Activated CD8-positive, alpha-beta memory T cell treated with anti-CD3 and anti-CD28 coated beads, Interleukin-2, amount 10 ng/mL, durations not matched to agents 7 days and 5 days (primary cell): ENCODE measurements around the gene GRB10. TPM values are rescaled to one million over a fixed set of nuclear protein-coding genes. Genes with fewer than 3 reads are reported as not detected.

Experiments used
- ATAC-seq: fragments of 150-1000 bp; cut with Tn5 transposase; one replicate; pipeline ENCODE4 v1.10.0; 2021; ENCODE audit warnings: moderate library complexity
- CTCF ChIA-PET: fragments of 350-600 bp; sonication (Branson Sonifier 250); formaldehyde crosslinking; loops from one replicate; lab custom pipeline; 2021; ENCODE audit warnings: antibody characterized with exemption; lab: Charles Lee
- DNase-seq: peaks from one replicate; pipeline ENCODE4 v3.0.0-alpha.2; 2020
- H3K27ac Mint-ChIP-seq: one replicate; pipeline ENCODE4 v1.8.0; 2021; ENCODE audit warnings: mild to moderate bottlenecking, mixed read lengths
- H3K27me3 Mint-ChIP-seq: one replicate; pipeline ENCODE4 v1.8.0; 2021; ENCODE audit warnings: mixed read lengths
- H3K36me3 Mint-ChIP-seq: one replicate; pipeline ENCODE4 v1.8.0; 2021; ENCODE audit warnings: mild to moderate bottlenecking, mixed read lengths
- H3K4me1 Mint-ChIP-seq: one replicate; pipeline ENCODE4 v1.8.0; 2021; ENCODE audit warnings: mixed read lengths
- H3K4me3 Mint-ChIP-seq: one replicate; pipeline ENCODE4 v1.8.0; 2021; ENCODE audit warnings: mild to moderate bottlenecking, moderate library complexity, mixed read lengths
- H3K9me3 Mint-ChIP-seq: one replicate; pipeline ENCODE4 v1.8.0; 2022; ENCODE audit warnings: low read depth, mixed read lengths
- total RNA-seq, 2 experiments: library from RNA; stranded (reverse); gene quantifications; one replicate each; pipeline ENCODE4 v1.2.3, GENCODE V29; 2021

GRB10 gene
- total RNA-seq, 2 experiments from 2014 or later, result 3.9 TPM

DNA sequence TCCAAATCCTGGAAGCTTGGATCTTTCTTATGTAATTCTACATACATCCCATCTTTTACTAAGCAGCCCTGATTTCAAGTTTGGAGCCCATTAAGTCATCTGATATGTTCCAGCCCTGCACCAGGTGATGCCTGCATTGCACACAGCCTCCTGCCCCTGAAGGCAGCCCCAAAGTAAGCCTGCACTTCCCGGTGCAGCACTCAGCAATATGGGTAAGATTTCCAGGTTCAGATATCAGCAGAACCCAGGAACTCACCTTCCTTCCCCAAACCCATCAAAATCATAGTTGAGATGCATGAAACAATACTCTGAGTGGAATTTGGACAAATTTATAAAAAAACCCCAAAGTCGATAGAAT lies 217.2 kb downstream of the GRB10 start:
- Mint-ChIP-seq H3K27me3 (peaks cover 25% of the 10 kb centered on the region), H3K27ac (no peak overlapping the region), H3K9me3 (no peaks in the 10 kb centered on the region), H3K36me3 (no peaks in the 10 kb centered on the region), H3K4me1 (no peaks in the 10 kb centered on the region), H3K4me3 (no peak overlapping the region)
- no peak for ATAC-seq
- CTCF ChIA-PET, result interaction anchor here (1.0 kb wide), 1 partner anchor 473 kb away, joined by 3 read pairs; no protein-coding TSS in a partner anchor
- DNase-seq, result no peak

DNA sequence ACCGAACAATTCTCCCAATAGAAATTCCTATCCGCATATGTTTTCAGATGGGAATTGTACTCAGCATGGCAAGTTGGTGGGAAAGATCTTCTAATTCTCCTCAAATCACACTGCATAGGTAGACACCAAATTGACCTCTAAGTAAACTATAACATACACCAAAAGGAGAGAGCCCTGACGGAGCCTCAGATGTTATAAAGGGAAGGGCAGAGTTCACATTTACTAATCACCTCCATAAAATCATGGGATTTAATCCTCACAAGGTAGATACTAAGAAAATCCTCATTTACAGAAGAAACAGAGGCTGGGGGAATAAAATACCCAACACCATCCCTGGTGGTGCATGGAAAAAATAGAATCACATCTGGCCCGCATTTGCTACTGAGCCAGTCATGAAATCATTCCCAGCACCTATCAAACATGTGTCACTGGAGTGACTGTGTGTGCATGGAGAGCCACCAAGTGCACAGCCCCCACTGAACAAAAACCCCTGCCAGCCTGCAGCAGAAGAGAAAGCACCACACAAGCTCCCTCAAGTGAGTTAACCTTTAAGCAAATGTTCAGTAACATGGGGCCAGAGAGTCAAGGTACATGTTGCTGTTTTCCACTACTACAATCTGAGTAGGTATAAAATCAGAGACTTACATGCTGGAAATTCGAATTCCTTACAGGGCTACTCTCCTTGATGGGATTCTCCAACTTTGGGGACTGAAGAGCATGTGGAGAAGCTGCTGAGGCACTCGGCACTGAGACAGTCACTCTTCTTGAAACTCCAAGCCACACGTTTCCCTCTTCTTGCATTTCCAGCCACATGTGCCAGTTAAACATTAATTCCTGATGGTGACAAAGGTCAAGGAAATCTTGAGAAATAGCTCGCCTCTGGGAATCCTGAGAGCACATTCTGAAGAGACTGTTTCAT lies 217.8 kb downstream of the GRB10 start, which contains the start of gene DDC:
Gene DDC, minus strand, starts transcription at position 766 of the 919 bp plus-strand sequence. CDS start 21,320 bp downstream, outside the sequence.
- Mint-ChIP-seq H3K4me3 (no peak within 1 kb of the TSS), H3K27ac (no peak within 1 kb of the TSS), H3K9me3 (no peaks in the 10 kb centered on the region), H3K27me3 (peaks cover 25% of the 10 kb centered on the region), H3K4me1 (no peaks in the 10 kb centered on the region), H3K36me3 (no peaks in the 10 kb centered on the region)
- DNase-seq (no peak), ATAC-seq (no peak)
- CTCF ChIA-PET, result no interaction called here

DNA sequence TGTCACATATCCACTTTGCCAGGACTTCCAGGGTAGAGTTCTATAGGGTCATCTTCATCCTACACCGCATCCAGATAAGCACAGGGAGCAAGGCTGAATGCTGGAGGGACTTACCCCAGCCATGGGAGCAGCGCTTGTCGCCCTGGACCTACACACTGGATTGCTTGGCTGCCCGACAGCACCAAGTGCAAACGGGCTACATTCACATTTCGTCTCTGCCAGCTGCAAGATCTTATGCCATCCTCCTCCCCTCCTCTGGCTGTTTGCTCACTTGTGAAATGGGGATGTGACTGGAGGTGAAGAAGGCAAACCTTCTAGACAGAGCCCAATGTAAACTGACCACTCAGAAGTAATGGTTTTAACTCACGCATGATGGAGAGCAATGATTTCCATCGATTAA lies 218.5 kb downstream of the GRB10 start:
- no peaks in the 10 kb centered on the region for H3K36me3 Mint-ChIP-seq
- peaks cover 25% of the 10 kb centered on the region for H3K27me3 Mint-ChIP-seq
- no peaks in the 10 kb centered on the region for H3K4me1 Mint-ChIP-seq
- H3K4me3 Mint-ChIP-seq, result no peak overlapping the region
- CTCF ChIA-PET, result no interaction called here
- H3K9me3 Mint-ChIP-seq, result no peaks in the 10 kb centered on the region
- ATAC-seq (no peak), DNase-seq (no peak)
- H3K27ac Mint-ChIP-seq, result no peak overlapping the region

DNA sequence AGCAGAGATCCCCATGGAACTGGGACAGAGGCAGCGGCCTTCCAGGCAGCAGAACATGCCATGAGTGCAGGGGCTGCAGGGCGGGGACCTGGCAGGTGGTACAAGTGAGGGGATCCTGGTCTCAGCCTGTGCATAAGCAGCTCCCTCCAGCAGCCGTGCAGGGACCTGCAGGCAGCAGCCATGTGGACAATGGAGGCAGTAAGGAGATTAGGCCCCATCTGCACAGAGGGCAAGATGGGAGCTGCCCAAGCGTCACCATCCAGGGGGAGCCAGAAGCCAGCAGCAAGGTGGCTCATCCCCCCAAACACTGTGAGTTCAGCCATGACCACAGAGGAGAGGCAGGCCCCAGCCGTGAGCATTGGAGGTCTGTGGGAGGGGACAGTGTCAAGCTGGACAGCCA lies 220.6 kb downstream of the GRB10 start:
- H3K27ac Mint-ChIP-seq, result no peak overlapping the region
- CTCF ChIA-PET, result interaction anchor here (0.6 kb wide), 1 partner anchor 72 kb away, joined by 3 read pairs; no protein-coding TSS in a partner anchor

DNA sequence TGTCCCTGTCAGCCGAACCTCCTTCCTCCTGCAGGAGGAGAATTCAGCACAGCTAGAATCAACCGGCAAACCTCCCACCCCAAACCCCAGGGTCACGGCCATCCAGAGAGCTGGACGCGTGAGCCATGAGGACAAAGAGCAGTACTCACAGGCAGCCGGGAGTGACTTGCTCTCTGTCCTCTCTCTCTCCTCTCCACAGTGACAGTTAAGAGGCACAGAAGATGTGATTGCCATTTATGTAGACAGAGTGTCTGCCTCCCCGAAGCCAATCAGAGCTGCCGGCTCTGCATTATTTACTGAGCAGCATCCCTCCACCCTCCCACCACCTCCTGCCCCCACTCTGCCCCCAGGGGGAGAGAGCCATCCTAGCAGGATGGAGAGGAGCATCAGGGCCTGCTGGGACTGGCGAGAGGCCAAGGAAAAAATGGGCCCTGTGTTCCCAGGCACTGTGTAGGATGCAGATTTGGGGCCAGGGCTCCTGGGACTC lies 221.8 kb downstream of the GRB10 start:
- CTCF ChIA-PET, result no interaction called here

More for the DNA sequence above, 220.6 kb downstream of the GRB10 start:
- ATAC-seq, result no peak
- DNase-seq, result no peak
- Mint-ChIP-seq H3K4me1 (no peaks in the 10 kb centered on the region), H3K27me3 (peaks cover 39% of the 10 kb centered on the region), H3K9me3 (no peaks in the 10 kb centered on the region), H3K36me3 (no peaks in the 10 kb centered on the region), H3K4me3 (no peak overlapping the region)

DNA sequence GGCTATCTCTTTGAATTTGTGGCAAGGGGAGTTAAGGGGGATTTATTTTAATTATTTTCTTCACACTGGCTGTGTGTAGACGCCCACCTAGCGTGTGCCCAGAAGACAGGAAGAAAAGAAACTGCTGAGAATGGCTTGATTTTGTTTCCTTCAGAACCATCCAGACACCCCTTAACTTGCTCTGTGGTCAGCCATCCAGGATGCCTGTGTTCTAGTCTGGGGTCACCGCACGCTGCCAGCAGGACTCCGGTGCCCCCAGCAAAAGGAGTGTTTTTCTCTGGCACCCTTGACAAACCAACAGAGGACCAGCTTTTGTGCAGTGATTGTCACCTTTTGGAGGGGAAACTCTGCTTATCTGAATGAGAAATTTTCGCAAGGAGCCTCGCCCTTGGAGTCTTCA lies 222.8 kb downstream of the GRB10 start:
- Mint-ChIP-seq H3K4me3 (no peak overlapping the region), H3K27me3 (peaks cover 44% of the 10 kb centered on the region), H3K9me3 (no peaks in the 10 kb centered on the region), H3K27ac (no peak overlapping the region), H3K36me3 (no peaks in the 10 kb centered on the region), H3K4me1 (no peaks in the 10 kb centered on the region)
- DNase-seq (no peak), ATAC-seq (no peak)
- CTCF ChIA-PET, result no interaction called here

More for the DNA sequence above, 221.8 kb downstream of the GRB10 start:
- H3K27ac Mint-ChIP-seq, result no peak overlapping the region
- no peaks in the 10 kb centered on the region for H3K36me3 Mint-ChIP-seq
- H3K27me3 Mint-ChIP-seq, result peaks cover 44% of the 10 kb centered on the region
- no peaks in the 10 kb centered on the region for H3K4me1 Mint-ChIP-seq
- no peak overlapping the region for H3K4me3 Mint-ChIP-seq
- DNase-seq (no peak), ATAC-seq (no peak)
- no peaks in the 10 kb centered on the region for H3K9me3 Mint-ChIP-seq

DNA sequence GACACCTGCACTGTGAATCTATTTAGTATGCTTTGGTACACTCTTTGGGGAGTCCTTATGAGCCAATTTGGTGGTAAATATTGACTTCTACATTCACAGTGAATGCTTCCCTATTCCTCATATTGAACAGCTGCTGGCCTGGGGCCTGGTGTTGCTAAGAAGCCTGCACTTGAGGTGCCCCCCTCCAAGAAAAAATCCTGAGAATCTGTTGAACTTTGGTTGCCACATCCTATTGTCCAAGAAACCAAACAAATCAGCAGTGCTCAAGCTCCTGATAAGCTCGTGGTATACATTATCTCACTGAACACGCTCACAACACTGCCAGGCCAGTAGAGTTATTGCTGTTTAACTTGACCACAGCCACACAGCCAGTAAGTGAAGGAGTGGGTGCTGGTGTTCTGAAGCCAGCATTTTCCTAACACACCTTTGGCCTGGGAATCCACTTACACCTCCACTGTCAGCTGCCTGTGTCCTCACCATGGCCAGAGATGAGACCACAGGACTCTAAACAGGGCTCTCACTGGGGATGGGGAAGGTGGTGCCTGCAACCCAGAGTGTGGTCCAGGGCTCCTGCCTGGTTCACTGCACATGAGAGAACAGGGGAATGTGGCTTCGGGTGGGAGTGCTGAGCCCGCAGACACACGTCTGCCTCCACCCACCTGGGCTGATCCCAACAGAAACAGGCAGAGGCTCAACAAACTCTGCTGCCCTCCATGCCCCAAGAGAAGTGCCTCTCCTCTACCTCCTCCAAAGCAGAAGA lies 224.2 kb downstream of the GRB10 start:
- Mint-ChIP-seq H3K4me1 (no peaks in the 10 kb centered on the region), H3K36me3 (no peaks in the 10 kb centered on the region), H3K9me3 (no peaks in the 10 kb centered on the region), H3K27me3 (peaks cover 39% of the 10 kb centered on the region), H3K27ac (no peak overlapping the region), H3K4me3 (no peak overlapping the region)
- DNase-seq, result no peak
- CTCF ChIA-PET, result no interaction called here
- ATAC-seq, result no peak

DNA sequence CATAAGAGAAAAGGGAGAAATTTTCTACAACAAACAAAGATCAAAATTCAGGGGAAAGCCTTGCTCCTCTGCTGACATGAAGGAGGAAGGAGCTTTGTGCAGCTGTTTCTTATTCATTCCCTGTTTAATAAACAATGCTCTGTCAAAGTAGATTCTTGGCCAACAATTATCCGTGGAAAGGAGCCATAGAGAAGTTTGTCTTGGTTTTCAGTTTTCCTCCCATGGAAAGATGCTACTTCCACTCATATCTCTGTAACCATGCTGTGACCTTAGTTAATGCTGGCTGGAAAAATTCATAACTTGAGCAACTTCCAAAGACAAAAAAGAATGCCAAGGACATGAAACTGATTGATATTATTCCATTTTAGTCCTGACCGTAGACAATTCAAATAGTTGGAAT lies 225.6 kb downstream of the GRB10 start:
- no peak for ATAC-seq
- Mint-ChIP-seq H3K4me1 (no peaks in the 10 kb centered on the region), H3K9me3 (no peaks in the 10 kb centered on the region), H3K4me3 (no peak overlapping the region), H3K27me3 (peaks cover 39% of the 10 kb centered on the region), H3K36me3 (no peaks in the 10 kb centered on the region), H3K27ac (no peak overlapping the region)
- CTCF ChIA-PET, result no interaction called here
- DNase-seq, result no peak

DNA sequence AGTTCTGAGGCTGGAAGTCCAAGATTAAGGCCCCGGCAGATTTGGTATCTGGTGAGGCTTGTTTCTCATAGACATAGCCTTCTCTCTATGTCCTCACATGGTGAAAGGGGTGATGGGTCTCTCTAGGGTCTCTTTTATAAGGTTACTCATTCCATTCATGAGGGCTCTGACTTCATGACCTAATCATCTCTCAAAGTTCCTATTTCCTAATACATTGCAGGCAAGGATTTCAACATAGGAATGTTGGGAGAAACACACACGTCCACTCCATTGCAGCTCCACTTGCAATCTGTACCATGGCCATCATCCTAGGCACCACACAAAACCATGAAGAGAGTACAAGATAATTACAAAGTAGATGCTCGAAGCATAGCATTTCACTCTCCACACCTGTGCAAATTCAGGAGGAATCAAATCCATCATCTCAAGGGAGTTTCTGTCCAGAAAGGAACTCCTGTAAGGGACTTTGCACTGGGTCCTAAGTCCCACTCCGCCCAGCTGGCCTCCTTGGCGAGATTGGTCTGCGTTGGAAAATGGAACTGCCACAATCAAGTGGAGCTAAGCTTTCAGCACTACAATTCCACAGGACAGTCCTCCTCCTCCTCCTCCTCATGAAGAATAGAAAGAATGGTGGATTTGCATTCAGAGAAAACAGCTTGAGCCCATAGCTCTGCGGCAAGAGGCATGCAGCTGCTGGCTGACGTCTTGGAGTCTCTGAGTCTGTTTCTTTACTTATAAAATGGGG lies 226.3 kb downstream of the GRB10 start:
- ATAC-seq (no peak), DNase-seq (no peak)
- Mint-ChIP-seq H3K27me3 (peaks cover 39% of the 10 kb centered on the region), H3K4me3 (no peak overlapping the region), H3K9me3 (no peaks in the 10 kb centered on the region), H3K36me3 (no peaks in the 10 kb centered on the region), H3K4me1 (no peaks in the 10 kb centered on the region), H3K27ac (no peak overlapping the region)
- CTCF ChIA-PET, result no interaction called here

DNA sequence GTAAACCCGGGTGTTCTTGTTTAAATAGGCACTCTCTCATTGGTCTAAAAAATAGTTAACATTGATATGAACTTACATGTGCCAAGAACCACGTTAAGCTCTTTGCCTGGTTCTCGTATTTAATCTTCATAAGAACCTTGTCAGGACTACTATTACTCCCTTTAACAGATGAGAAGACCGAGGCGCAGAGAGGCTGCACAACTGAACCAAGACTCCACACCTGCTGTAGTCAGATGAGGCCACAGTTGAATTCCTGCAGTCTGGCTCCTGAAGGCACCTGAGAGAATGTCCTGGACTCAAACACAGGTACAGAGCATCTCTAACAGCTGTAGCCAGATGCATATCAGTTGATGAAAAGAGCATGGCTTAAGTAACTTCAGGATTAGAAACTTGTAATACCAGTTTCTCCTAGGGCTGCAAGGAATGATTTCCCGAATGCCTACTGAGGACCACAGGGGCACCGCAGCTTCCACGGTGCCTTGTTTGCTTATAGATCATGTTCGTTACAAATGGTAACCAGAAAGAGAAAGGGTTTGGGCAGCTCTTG lies 227.0 kb downstream of the GRB10 start:
- CTCF ChIA-PET, result no interaction called here
- Mint-ChIP-seq H3K36me3 (no peaks in the 10 kb centered on the region), H3K4me3 (no peak overlapping the region), H3K27me3 (peaks cover 37% of the 10 kb centered on the region), H3K4me1 (no peaks in the 10 kb centered on the region), H3K27ac (no peak overlapping the region), H3K9me3 (no peaks in the 10 kb centered on the region)
- ATAC-seq, result no peak
- no peak for DNase-seq

DNA sequence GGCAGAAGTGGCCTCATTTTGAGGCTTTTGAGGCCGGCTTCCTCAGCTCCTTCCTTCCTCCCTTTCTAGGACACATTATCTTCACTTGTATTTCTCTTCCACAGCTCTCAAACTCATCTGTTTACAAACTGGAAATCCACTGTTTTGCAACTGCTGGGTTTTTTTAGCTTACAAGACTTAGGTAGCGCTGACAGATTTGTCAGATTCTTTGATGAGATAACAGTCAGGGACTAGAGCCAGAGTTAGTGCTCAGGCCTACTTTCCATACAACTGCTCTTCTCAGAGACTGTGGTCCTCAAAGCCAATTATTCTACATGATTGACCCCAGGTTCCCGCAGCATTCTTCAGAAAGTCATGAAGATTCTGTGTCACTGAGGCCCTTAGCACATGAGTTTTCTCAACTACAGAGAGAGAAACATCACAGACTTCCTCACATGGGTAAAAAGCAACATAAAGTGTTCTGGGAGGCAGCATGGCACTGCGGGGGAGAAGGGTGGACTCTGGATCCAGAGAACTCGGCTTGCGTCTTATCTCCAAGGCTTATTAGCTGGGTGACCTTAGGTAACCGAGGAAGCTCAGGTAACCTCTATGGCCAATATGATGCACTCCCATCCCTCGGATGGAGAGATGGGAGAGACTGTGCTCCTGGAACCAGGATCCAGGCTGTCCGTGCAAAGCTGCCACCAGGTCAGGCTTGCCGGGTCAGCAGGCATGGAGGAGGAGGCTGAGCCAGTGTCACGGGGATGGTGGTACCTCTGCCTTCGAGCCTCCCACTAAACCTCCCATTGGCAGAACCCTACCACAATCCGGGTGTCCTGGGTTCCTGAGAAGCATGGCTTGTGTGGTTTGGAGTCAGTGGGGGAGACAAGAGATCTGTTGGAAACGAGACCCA lies 228.0 kb downstream of the GRB10 start:
- ATAC-seq (no peak), DNase-seq (no peak)
- H3K27me3 Mint-ChIP-seq, result peaks cover 39% of the 10 kb centered on the region
- no peak overlapping the region for H3K4me3 Mint-ChIP-seq
- CTCF ChIA-PET, result no interaction called here
- H3K36me3 Mint-ChIP-seq, result no peaks in the 10 kb centered on the region
- no peak overlapping the region for H3K27ac Mint-ChIP-seq
- no peaks in the 10 kb centered on the region for H3K9me3 Mint-ChIP-seq
- H3K4me1 Mint-ChIP-seq, result no peaks in the 10 kb centered on the region

DNA sequence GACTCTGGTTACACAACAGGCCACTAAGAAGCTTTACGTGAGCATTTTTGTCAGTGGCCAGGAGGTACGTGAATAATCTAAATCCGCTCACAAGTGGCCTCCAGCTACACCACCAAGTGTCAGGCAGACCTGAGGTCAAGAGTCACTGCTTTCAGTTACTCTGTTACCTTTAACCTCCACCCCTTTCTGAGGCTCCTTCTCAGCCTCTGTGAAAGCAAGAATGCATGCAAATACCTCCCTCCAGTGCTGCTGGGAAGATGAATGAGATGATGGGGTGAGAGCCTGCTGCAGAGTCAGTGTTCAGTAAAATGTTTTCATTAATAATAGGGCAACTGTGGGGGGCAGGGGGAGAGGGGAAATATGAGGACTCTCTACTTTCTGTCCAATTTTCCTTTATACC lies 228.7 kb downstream of the GRB10 start:
- CTCF ChIA-PET, result no interaction called here
- H3K4me3 Mint-ChIP-seq, result no peak overlapping the region
- H3K9me3 Mint-ChIP-seq, result no peaks in the 10 kb centered on the region
- H3K4me1 Mint-ChIP-seq, result no peaks in the 10 kb centered on the region
- peaks cover 39% of the 10 kb centered on the region for H3K27me3 Mint-ChIP-seq
- DNase-seq, result no peak
- no peaks in the 10 kb centered on the region for H3K36me3 Mint-ChIP-seq
- ATAC-seq, result no peak
- H3K27ac Mint-ChIP-seq, result no peak overlapping the region
